GM19043 (cell line): ENCODE data around the gene GIMAP7.
"Not testable (repeated sequence)": the region's sequence is repeated elsewhere in the genome, so short reads cannot be mapped to it uniquely, and the experiment has no call there.

ENCODE experiments used
- ATAC-seq: cut with Tn5 transposase; IDR thresholded peaks from one replicate; pipeline ENCODE4 v1.9.1; 2021; ENCODE audit warnings: low read depth; ENCODE audit not compliant: unreplicated experiment

The GIMAP7 gene

GRCh38 chr7:150514748-150515222, at the start of gene GIMAP7:
Gene GIMAP7, plus strand, starts transcription at chr7:150514872. Its CDS starts 5,103 bp downstream, at chr7:150519975.
- peak; percentile 60 for ATAC-seq

DNA sequence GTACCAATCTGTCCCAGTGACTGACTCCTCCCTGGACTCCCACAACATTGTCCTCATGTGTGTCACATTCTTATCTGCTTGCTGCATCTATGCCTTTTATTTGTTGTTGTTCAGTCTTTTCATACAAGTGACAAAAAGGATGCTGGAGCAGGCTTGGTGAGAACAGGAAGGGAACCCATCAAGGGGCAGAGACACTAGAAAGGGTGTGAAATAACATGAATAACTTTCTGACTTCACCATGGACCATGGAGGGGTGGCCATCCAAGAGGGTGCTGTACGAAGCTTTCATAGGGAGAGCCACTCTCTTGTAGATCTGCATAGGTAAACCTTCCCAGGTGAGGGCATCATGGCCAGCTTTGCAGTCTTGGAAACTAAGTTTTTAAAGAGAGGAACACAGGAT, 49.7 kb upstream of the GIMAP7 start:
- no peak for ATAC-seq

DNA sequence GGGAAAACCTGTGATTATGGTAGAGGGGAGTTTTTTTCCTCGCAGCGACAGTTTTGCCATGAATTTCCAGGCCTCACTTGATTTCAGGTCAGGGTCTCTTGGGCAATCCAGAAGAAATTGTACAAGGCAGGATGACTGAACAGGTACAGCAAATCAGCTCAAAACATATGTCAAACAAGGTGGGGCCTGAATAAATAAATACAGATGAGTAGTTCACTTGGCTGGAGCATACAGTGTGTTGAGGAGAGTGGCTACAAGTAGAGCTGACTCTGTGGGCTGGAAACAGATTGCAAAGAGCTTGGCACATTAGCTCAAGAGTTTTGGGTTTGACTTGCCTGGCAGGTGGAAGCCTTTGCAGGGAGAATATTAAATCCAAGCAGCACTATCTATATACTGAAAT, 49.3 kb upstream of the GIMAP7 start:
- no peak for ATAC-seq

GRCh38 chr7:150466477-150466876, 48.2 kb upstream of the GIMAP7 start:
- no peak for ATAC-seq

GRCh38 chr7:150468241-150468640, 46.4 kb upstream of the GIMAP7 start:
- no peak for ATAC-seq

- ATAC-seq = no peak
Measured at GRCh38 chr7:150471886-150472285, 42.8 kb upstream of the GIMAP7 start.

GRCh38 chr7:150473902-150474301, 40.8 kb upstream of the GIMAP7 start:
- no peak for ATAC-seq

DNA sequence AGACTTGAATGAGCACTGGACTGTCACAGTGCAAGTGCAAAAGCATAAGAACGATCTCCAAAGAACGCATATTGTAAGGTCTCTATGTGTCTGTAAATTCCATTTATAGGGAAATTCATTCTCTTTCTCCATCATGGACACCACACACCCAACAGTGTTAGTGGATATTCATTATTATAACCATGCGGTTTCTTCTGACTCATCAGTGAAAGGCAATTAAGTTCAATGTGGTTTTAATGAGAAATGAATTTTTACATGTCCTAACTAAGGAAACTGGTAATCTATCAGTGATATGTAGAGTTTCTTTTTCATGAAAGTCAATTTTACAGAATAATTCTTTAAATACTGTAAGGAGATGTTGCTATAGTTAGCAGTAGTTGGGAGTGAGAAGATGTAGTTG, 38.4 kb upstream of the GIMAP7 start:
- ATAC-seq = no peak

DNA sequence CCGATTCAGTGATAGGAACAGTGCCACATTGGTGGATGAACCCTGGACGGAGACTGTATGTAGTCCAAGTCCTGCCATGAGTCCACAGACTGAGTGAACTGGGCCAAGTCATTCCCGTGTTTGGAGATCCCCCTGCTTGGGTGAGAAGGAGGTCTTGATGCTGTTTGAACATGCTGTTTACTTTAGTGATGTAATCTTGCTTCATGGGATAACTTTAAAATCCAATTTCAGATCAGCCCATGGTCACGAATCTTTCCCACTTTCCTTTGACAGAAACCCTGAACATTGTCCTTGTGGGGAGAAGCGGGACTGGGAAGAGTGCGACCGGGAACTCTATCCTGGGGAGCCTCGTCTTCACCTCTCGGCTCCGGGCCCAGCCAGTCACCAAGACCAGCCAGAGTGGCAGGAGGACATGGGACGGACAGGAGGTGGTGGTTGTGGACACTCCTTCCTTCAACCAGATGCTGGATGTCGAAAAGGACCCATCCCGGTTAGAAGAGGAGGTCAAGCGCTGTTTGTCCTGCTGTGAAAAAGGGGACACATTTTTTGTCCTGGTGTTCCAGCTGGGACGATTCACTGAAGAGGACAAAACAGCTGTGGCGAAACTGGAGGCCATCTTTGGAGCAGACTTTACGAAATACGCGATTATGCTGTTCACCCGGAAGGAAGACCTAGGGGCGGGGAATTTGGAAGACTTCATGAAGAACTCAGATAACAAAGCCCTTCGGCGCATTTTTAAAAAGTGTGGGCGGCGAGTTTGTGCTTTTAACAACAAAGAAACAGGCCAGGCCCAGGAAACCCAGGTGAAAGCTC, 37.6 kb upstream of the GIMAP7 start:
- ATAC-seq = no peak

- ATAC-seq = no peak
Measured at GRCh38 chr7:150479023-150479716, 35.5 kb upstream of the GIMAP7 start.

DNA sequence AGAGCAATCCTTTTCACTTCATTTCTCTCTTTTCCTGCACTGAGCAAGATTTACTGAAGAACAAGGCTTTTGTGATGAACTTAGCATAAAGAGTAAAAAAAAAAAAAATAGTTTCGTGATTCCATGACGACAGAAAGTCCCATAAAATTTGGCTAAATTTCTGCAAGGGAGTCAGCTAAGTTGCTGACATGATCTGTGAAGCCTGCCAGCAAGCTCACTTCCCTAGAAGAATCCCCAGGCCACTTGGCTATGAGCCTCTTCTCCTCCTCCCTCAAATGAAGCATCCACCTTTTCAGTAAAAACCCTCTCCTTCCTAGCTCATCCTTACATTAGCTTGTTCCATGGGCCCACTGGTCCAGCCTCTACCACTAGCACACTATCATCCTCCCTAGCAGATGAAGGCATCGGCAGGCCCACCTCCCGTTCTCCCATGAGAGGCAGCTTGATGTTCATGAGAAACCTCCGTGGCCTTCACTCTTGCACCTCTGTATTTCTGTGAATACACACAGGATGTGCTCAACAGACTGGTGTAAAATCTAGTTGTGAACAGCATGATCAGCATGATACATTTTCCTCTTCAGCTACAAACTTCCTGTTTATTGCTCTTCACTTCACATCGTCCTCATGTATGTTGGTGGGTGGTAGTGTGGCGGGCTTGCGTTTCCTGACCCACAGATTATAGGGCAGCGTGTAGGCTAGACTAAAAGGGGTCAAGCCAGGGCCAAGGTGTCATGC, 33.3 kb upstream of the GIMAP7 start:
- no peak for ATAC-seq

DNA sequence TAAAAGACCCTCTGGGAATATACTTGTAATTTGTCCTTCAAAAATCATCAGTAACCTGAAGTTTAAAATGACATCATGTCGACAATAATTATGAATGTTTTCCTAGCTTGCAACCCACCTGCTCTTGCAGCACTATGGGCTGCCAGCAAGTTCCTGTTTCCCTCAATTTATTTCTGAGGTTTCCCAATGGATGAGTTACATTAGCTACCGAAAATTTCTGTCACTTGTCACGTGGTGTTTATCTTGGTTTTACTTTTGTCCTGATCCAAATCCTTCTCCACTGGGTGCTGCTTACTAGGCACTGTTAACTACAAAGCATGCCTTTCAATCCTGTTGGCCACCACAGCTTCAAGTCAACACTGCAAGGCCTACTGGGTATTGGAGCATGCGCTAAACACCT, 32.8 kb upstream of the GIMAP7 start:
- no peak for ATAC-seq

DNA sequence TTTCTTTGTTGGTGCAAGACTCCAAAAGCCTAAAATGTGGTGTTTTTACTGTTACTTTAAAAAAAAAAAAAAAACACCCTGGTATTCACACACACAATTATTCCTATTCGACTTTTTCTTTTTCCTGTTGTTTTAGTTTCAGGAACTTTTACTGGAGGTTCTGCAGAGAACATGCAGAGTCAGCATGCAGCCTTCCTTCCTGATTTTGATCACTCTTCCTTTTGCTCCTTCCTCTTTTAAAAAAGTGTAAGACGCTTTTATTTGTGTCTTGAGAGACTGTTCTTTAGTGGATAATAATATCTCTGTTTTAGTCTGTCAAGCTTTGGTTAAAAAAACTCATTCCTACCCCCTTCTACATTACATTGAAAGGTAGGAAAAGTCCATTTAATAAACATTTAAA, 31.2 kb upstream of the GIMAP7 start:
- ATAC-seq = not testable (repeated sequence)

- not testable (repeated sequence) for ATAC-seq
Measured at GRCh38 chr7:150484071-150484470, 30.6 kb upstream of the GIMAP7 start.

- ATAC-seq = no peak
Measured at GRCh38 chr7:150487625-150488024, 27.0 kb upstream of the GIMAP7 start.

DNA sequence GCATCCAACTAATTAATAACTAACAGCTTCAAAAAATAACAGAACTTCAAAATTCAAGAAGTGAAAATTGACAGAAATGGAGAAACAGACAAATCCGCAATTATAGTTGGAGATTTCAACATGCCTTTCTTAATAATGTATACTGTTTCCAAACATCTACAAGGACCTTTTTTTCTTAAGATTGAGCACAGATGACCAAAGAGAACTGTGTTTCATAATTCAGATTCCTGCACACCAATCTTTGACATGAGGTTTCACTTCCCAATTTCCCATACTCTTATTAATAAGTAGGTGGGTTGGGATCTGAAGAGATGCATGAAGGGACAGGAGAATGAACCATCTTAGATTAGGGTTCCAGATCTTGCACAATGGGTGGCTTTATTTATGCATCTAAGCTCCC, 24.9 kb upstream of the GIMAP7 start:
- ATAC-seq = no peak

DNA sequence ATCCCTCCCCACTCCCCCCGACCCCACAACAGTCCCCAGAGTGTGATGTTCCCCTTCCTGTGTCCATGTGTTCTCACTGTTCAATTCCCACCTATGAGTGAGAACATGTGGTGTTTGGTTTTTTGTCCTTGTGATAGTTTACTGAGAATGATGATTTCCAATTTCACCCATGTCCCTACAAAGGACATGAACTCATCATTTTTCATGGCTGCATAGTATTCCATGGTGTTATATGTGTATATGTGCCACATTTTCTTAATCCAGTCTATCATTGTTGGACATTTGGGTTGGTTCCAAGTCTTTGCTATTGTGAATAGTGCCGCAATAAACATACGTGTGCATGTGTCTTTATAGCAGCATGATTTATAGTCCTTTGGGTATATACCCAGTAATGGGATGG, 21.2 kb upstream of the GIMAP7 start:
- ATAC-seq = not testable (repeated sequence)

GRCh38 chr7:150502519-150502918, 12.2 kb upstream of the GIMAP7 start:
- no peak for ATAC-seq

DNA sequence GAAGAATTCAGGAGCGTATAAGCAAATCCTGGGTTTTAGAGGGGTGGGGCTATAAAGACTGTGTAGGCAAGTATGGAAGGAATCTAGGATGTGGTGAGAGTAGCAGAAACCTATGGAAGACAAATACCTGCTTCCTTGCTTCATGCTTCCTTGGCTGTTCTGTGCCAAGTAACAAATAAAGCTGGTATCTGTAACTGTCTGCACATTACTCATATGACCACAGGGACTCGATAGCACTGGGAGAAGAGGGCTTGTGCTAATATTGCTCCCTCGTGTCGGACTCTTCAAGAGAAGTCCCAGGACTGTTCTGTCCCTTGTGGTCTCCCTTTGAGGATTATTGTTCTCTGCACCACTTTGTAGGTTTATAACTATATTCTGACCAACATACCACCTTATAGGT, 11.5 kb upstream of the GIMAP7 start:
- no peak for ATAC-seq

- no peak for ATAC-seq
Measured at GRCh38 chr7:150503581-150503980, 11.1 kb upstream of the GIMAP7 start.

DNA sequence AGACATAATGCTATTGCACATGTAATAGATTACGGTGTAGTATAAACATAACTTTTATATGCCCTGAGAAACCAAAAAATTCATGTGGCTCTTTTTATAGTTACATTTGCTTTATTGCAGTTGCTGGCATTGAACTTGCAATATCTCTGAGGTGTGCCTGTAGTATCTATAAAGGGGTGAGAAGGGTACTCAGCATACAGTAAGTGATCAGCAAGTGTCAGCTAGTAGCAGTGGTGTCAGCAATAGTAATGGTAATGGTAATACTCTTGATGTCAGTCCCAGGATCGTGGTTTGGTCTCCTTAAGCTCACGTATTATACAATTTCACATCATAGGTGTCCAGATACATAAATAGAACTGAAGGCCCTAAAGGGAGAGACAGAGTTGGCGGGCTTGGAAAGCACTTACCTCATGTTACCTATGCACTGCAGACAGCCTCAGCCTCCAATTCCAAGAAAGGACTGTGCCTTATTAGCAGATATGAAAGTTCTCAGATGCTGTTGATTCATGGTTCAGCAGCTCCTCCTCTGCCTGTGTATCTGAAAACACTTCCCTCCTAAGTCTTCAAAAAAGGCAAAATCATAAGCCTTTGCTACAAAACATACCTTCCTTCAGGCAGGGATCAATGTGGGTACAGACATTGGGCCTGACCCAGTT, 6.6 kb upstream of the GIMAP7 start:
- no peak for ATAC-seq
